GM12878 (cell line): ENCODE measurements around the gene SERTAD2. TPM values are rescaled to one million over a fixed set of nuclear protein-coding genes. Genes with fewer than 3 reads are reported as not detected.

Source experiments
- ATAC-seq: fragments of 200-7000 bp; cut with Tn5 transposase; 3 replicates; pipeline ENCODE4 v1.9.1; 2020; ENCODE audit warnings: mild to moderate bottlenecking, moderate library complexity
- BruUV-seq: library from RNA; stranded (reverse); fragments of 400-500 nt; replicated peaks from 2 replicates; lab custom pipeline; 2021; lab: Mats Ljungman, UMichigan
- CTCF ChIA-PET: fragments of 300-600 bp; sonication (Branson Sonifier 250); formaldehyde crosslinking; extraction: SDS; loops from one replicate; lab custom pipeline; 2021; ENCODE audit warnings: inconsistent platforms; lab: Yijun Ruan, JAX
- POLR2A ChIA-PET: fragments of 350-600 bp; formaldehyde crosslinking; extraction: SDS; loops from one replicate; lab custom pipeline; 2021; ENCODE audit warnings: inconsistent platforms; lab: Charles Lee
- RAD21 ChIA-PET: fragments of 300-600 bp; sonication (Branson Sonifier 250); formaldehyde crosslinking; loops from one replicate; lab custom pipeline; 2023; ENCODE audit warnings: antibody characterized with exemption; ENCODE audit not compliant: unreplicated experiment; lab: Charles Lee
- SMC1A ChIA-PET: fragments of 300-600 bp; sonication (Branson Sonifier 250); formaldehyde crosslinking; loops from one replicate; lab custom pipeline; 2023; ENCODE audit not compliant: unreplicated experiment, uncharacterized antibody; lab: Charles Lee
- DNase-seq: peaks from one replicate; pipeline ENCODE4 v3.0.0-alpha.2; 2011; ENCODE audit warnings: low read depth, low spot score
- FAIRE-seq: peaks from 3 replicates; lab custom pipeline; 2011; peaks lifted over from hg19 to GRCh38; lab: Jason Lieb, UNC
- H2AFZ ChIP-seq: 2 replicates; pipeline ENCODE4 v1.6.0; 2011; ENCODE audit warnings: low read depth, low read length, control low read depth; ENCODE audit not compliant: control insufficient read depth
- H3K27ac ChIP-seq: 2 replicates; pipeline ENCODE4 v1.5.1; 2011; ENCODE audit warnings: control low read depth; ENCODE audit not compliant: control insufficient read depth, insufficient read depth
- H3K27me3 ChIP-seq, 2 experiments: replicated peaks in 1 of 2; 2 replicates each; pipeline versions ENCODE4 v1.6.0 to v1.6.1; 2011; ENCODE audit warnings: low read length in 1 of 2; ENCODE audit not compliant: control insufficient read depth in 2 of 2, insufficient read depth in 2 of 2
- H3K36me3 ChIP-seq, 2 experiments: 2 replicates each; pipeline ENCODE4 v1.5.1; 2011; ENCODE audit warnings: low read length in 1 of 2; ENCODE audit not compliant: control insufficient read depth in 2 of 2, insufficient read depth in 2 of 2
- H3K4me1 ChIP-seq: 2 replicates; pipeline ENCODE4 v1.6.1; 2011; ENCODE audit warnings: mild to moderate bottlenecking, low read length, moderate library complexity, mixed read lengths; ENCODE audit not compliant: control insufficient read depth, insufficient read depth
- H3K4me2 ChIP-seq: 2 replicates; pipeline ENCODE4 v1.6.0; 2011; ENCODE audit warnings: control low read depth; ENCODE audit not compliant: control insufficient read depth, insufficient read depth
- H3K4me3 ChIP-seq: fragments of 200-600 bp; sonication (generic); 2 replicates; pipeline ENCODE4 v1.5.1; 2016
- H3K79me2 ChIP-seq: 2 replicates; pipeline ENCODE4 v1.6.0; 2011; ENCODE audit warnings: low read length; ENCODE audit not compliant: control insufficient read depth, insufficient read depth
- H3K9ac ChIP-seq: 2 replicates; pipeline ENCODE4 v1.8.0; 2011; ENCODE audit warnings: low read length, control low read depth, mixed read lengths; ENCODE audit not compliant: control insufficient read depth, insufficient read depth
- H3K9me3 ChIP-seq: replicated peaks from 3 replicates; pipeline ENCODE4 v1.5.1; 2011; ENCODE audit warnings: mild to moderate bottlenecking, low read length; ENCODE audit not compliant: control insufficient read depth, insufficient read depth
- H4K20me1 ChIP-seq: 2 replicates; pipeline ENCODE4 v1.6.0; 2011; ENCODE audit not compliant: control insufficient read depth, insufficient read depth
- ATF2 ChIP-seq: IDR thresholded peaks from 2 replicates; pipeline ENCODE4 v1.6.1; 2012; ENCODE audit warnings: low read length, inconsistent platforms
- BACH1 ChIP-seq: fragments of 450-650 bp; IDR thresholded peaks from 2 replicates; pipeline ENCODE4 v1.6.1; 2017; ENCODE audit warnings: mild to moderate bottlenecking, borderline replicate concordance
- BHLHE40 ChIP-seq, 2 experiments: fragments of 450-650 bp in 1 of 2; IDR thresholded peaks; 2 replicates each; pipeline ENCODE4 v1.6.1; 2011 to 2017; ENCODE audit warnings: low read depth in 2 of 2, borderline replicate concordance in 1 of 2, improper control_type of control experiment in 1 of 2, low read length in 1 of 2, mild to moderate bottlenecking in 1 of 2
- CBX5 ChIP-seq: sonication (generic); IDR thresholded peaks from 2 replicates; pipeline ENCODE4 v1.6.1; 2016; ENCODE audit warnings: low read depth, moderate library complexity, mild to moderate bottlenecking, inconsistent platforms
- CEBPZ ChIP-seq: fragments of 150-350 bp; IDR thresholded peaks from 2 replicates; pipeline ENCODE4 v1.6.1; 2016; ENCODE audit warnings: low read depth, low read length
- DPF2 ChIP-seq: fragments of 450-650 bp; IDR thresholded peaks from 2 replicates; pipeline ENCODE4 v1.6.1; 2017; ENCODE audit warnings: mild to moderate bottlenecking
- HDAC2 ChIP-seq: fragments of 200-600 bp; sonication (generic); IDR thresholded peaks from 2 replicates; pipeline ENCODE4 v1.6.1; 2017
- IKZF1 ChIP-seq: fragments of 450-650 bp; conservative IDR thresholded peaks from 2 replicates; pipeline ENCODE4 v1.6.1; 2017; ENCODE audit warnings: antibody characterized with exemption, mild to moderate bottlenecking
- IKZF2 ChIP-seq, 2 experiments: fragments of 450-650 bp; IDR thresholded peaks; 2 replicates each; pipeline ENCODE4 v1.6.1; 2017; ENCODE audit warnings: mild to moderate bottlenecking in 2 of 2, moderate library complexity in 2 of 2
- JUNB ChIP-seq: IDR thresholded peaks from 2 replicates; pipeline ENCODE4 v1.6.1; 2016; ENCODE audit warnings: antibody characterized with exemption, mild to moderate bottlenecking
- NFIC ChIP-seq: IDR thresholded peaks from 2 replicates; pipeline ENCODE4 v1.6.1; 2012; ENCODE audit warnings: low read depth, mild to moderate bottlenecking, inconsistent platforms, low read length, moderate library complexity
- NFYB ChIP-seq: IDR thresholded peaks from 2 replicates; pipeline ENCODE4 v1.6.1; 2011; ENCODE audit warnings: low read depth, mild to moderate bottlenecking, low read length, improper control_type of control experiment, moderate library complexity; ENCODE audit not compliant: insufficient read depth
- PAX8 ChIP-seq: fragments of 450-650 bp; IDR thresholded peaks from 2 replicates; pipeline ENCODE4 v1.6.1; 2017; ENCODE audit warnings: mild to moderate bottlenecking, moderate library complexity
- POLR2AphosphoS2 ChIP-seq: IDR thresholded peaks from 2 replicates; pipeline ENCODE4 v1.6.1; 2011; ENCODE audit warnings: low read depth, mild to moderate bottlenecking, low read length, improper control_type of control experiment, moderate library complexity
- RELA ChIP-seq: fragments of 450-650 bp; IDR thresholded peaks from 2 replicates; pipeline ENCODE4 v1.8.0; 2014; ENCODE audit warnings: borderline replicate concordance; ENCODE audit not compliant: partially characterized antibody
- RUNX3 ChIP-seq: IDR thresholded peaks from 2 replicates; pipeline ENCODE4 v1.6.1; 2012; ENCODE audit warnings: low read length, inconsistent platforms
- ZNF384 ChIP-seq: IDR thresholded peaks from 2 replicates; pipeline ENCODE4 v1.6.1; 2012; ENCODE audit warnings: low read depth, mild to moderate bottlenecking, low read length, improper control_type of control experiment, borderline replicate concordance
- ZSCAN29 ChIP-seq: fragments of 450-650 bp; IDR thresholded peaks from 2 replicates; pipeline ENCODE4 v1.6.1; 2017; ENCODE audit warnings: mild to moderate bottlenecking, moderate library complexity
- WGBS: methylation state at CpG from one replicate; pipeline ENCODE4 v1.1.6; 2016; ENCODE audit warnings: low lambda C conversion rate; ENCODE audit not compliant: insufficient replicate concordance, insufficient coverage; ENCODE audit errors: missing lambda C conversion rate; 5-methylcytosine and 5-hydroxymethylcytosine counted together
- in situ Hi-C: fragments of 300-500 bp; cut with MboI; formaldehyde crosslinking; loops from 9 replicates; pipeline ENCODE4 v1.14.3; 2018; ENCODE audit warnings: mixed read lengths
- intact Hi-C: fragments of 100-400 bp; cut with micrococcal nuclease; formaldehyde crosslinking; loops from one replicate; pipeline ENCODE4 v1.14.2; 2022; ENCODE audit not compliant: unreplicated experiment
- polyA plus RNA-seq, 11 experiments: library from polyadenylated mRNA; depleted of rRNA in 4 of 11; unstranded in 6 of 11; stranded (reverse) in 5 of 11; fragments of >200 nt; fragmentation: Nextera tagmentation in 4 of 11; fragmentation: Illumina TruSeq in 1 of 11; extraction: Ambion mirVana in 4 of 11; extraction: Trizol in 1 of 11; gene quantifications; 1 replicate in 1 of 11; 2 replicates in 10 of 11; pipeline versions ENCODE4 v1.2.1 to v1.2.3, GENCODE V29; 2011 to 2016; ENCODE audit warnings: inconsistent platforms in 2 of 11, missing spikeins in 2 of 11, low read depth in 1 of 11
- total RNA-seq, 4 experiments: library from RNA; depleted of rRNA in 3 of 4; stranded (reverse); fragments of >200 nt in 3 of 4; fragmentation: Illumina TruSeq in 1 of 4; extraction: Trizol in 1 of 4; gene quantifications; 2 replicates each; pipeline versions ENCODE4 v1.2.1 to v1.2.3, GENCODE V29; 2013 to 2021

Gene SERTAD2
- total and polyA plus RNA-seq, 10 of the 15 experiments (the other 5 are each of a cell fraction or from before 2014, with no cell fraction given) = 7.9 to 28.7 (median 20.1) TPM

- Histone ChIP-seq H3K36me3 (0 out of 4 replicates have a peak, but pooled peaks cover 1 to 3% of the 10 kb centered on the region in 2 experiments), H3K79me2 (no peaks in the 10 kb centered on the region; the same call in 1 of the 2 replicates), H3K4me3 (no peak overlapping the region), H4K20me1 (no peaks in the 10 kb centered on the region), H3K4me2 (no peak overlapping the region), H3K27ac (no peak overlapping the region), H3K9me3 (no peaks in the 10 kb centered on the region), H3K27me3 (no peaks in the 10 kb centered on the region), H3K9ac (no peak overlapping the region), H2AFZ (no peak overlapping the region), H3K4me1 (peaks cover 15% of the 10 kb centered on the region)
- intact Hi-C loops (no loop called here), in situ Hi-C loops (no loop called here)
- ChIA-PET POLR2A (interaction anchor here (0.5 to 3.4 kb wide), 14 partner anchors 9 to 97 kb away, joined by 3 to 21 read pairs (median 4); partner anchors contain the start of gene SERTAD2), SMC1A (interaction anchor here (0.6 to 8.5 kb wide), 22 partner anchors 8 to 183 kb away, joined by 3 to 52 read pairs (median 4); partner anchors contain the start of gene SERTAD2), CTCF (interaction anchor here (0.6 to 6.8 kb wide), 10 partner anchors 12 to 183 kb away, joined by 3 to 60 read pairs (median 4); partner anchors contain the start of gene SERTAD2), RAD21 (interaction anchor here (0.6 to 2.4 kb wide), 13 partner anchors 15 to 377 kb away, joined by 3 to 11 read pairs (median 4); partner anchors contain the start of gene SERTAD2)
- no TSS peak for BruUV-seq
- peak; percentile 48 for ATAC-seq
- no peak for FAIRE-seq
- WGBS = 52% methylated on average over 3 of the region's 3 CpGs
- no peak for DNase-seq
- TF ChIP-seq BACH1 (no peak), DPF2 (no peak), NFYB (no peak), RELA (no peak), IKZF2 (IDR thresholded peaks at IDR 0.05) (peak; percentile 23 to 26; a peak in 1 of 4 replicates), CBX5 (no peak), ZSCAN29 (no peak), IKZF1 (peak; percentile 26; the same call in 1 of the 2 replicates), RUNX3 (peak; percentile 15; the same call in 1 of the 2 replicates), NFIC (peak; percentile 19; the same call in 1 of the 2 replicates), CEBPZ (no peak), BHLHE40 (IDR thresholded peaks at IDR 0.05; ENCODE audit: borderline replicate concordance in 1 of 2, low read depth in 2 of 2, low read length in 1 of 2) (peak; percentile 59 to 63; a peak in 3 of 4 replicates), HDAC2 (no peak), ATF2 (0 out of 2 replicates have a peak, but pooled peaks have one; percentile 22), PAX8 (no peak), JUNB (0 out of 2 replicates have a peak, but pooled peaks have one; percentile 19), ZNF384 (0 out of 2 replicates have a peak, but pooled peaks have one; percentile 23), POLR2AphosphoS2 (no peak)
These were observed 25.3 kb upstream of the SERTAD2 start for GRCh38 chr2:64678771-64679590.
